Karpas-422 (cell line): Measurements from ENCODE around the gene PPP1R9B. TPM values are rescaled to one million over a fixed set of nuclear protein-coding genes. Genes with fewer than 3 reads are reported as not detected.

Experiments
- DNase-seq: peaks from one replicate; pipeline ENCODE4 v3.0.0-alpha.2; 2015
- H2AFZ ChIP-seq: fragments of 200-600 bp; sonication (generic); 2 replicates; pipeline ENCODE4 v1.6.1; 2014; ENCODE audit warnings: antibody characterized with exemption, low read length, mixed read lengths
- H3K27ac ChIP-seq: fragments of 200-600 bp; sonication (generic); 2 replicates; pipeline ENCODE4 v1.5.1; 2014; ENCODE audit warnings: mild to moderate bottlenecking, low read length, moderate library complexity
- H3K27me3 ChIP-seq: fragments of 200-600 bp; sonication (generic); 2 replicates; pipeline ENCODE4 v1.6.1; 2014; ENCODE audit warnings: low read length, mixed read lengths
- H3K36me3 ChIP-seq: fragments of 200-600 bp; sonication (generic); 2 replicates; pipeline ENCODE4 v1.6.1; 2014; ENCODE audit warnings: low read length, mixed read lengths; ENCODE audit not compliant: insufficient read depth
- H3K4me1 ChIP-seq: fragments of 200-600 bp; sonication (generic); 2 replicates; pipeline ENCODE4 v1.6.1; 2014; ENCODE audit warnings: mild to moderate bottlenecking, low read length, mixed read lengths
- H3K4me2 ChIP-seq: fragments of 200-600 bp; sonication (generic); 2 replicates; pipeline ENCODE4 v1.6.1; 2014; ENCODE audit warnings: low read length, low read depth, mild to moderate bottlenecking; ENCODE audit not compliant: poor library complexity, severe bottlenecking
- H3K4me3 ChIP-seq: fragments of 200-600 bp; sonication (generic); 2 replicates; pipeline ENCODE4 v1.5.1; 2014; ENCODE audit warnings: mild to moderate bottlenecking, antibody characterized with exemption, low read length, mixed read lengths
- H3K79me2 ChIP-seq: fragments of 200-600 bp; sonication (generic); 2 replicates; pipeline ENCODE4 v1.6.1; 2014; ENCODE audit warnings: mild to moderate bottlenecking, low read length, mixed read lengths
- H3K9ac ChIP-seq: fragments of 200-600 bp; sonication (generic); 2 replicates; pipeline ENCODE4 v1.6.0; 2014; ENCODE audit warnings: low read length
- H3K9me2 ChIP-seq: fragments of 200-600 bp; sonication (generic), shearing (Covaris generic); replicated peaks from 2 replicates; pipeline ENCODE4 v1.6.0; 2014; ENCODE audit warnings: mild to moderate bottlenecking, low read length, moderate library complexity; ENCODE audit not compliant: insufficient read depth
- H3K9me3 ChIP-seq: fragments of 300-700, 200-600 bp; sonication (generic); 2 replicates; pipeline ENCODE4 v1.6.1; 2014; ENCODE audit warnings: low read length, mixed read lengths
- H4K20me1 ChIP-seq: fragments of 200-600 bp; sonication (generic); 2 replicates; pipeline ENCODE4 v1.6.1; 2014; ENCODE audit warnings: mild to moderate bottlenecking, antibody characterized with exemption, low read length, low read depth; ENCODE audit not compliant: insufficient read depth
- total RNA-seq: library from RNA; depleted of rRNA; stranded (reverse); fragments of >200 nt; shearing (Covaris generic); gene quantifications from 2 replicates; pipeline ENCODE4 v1.2.3, GENCODE V29; 2014; ENCODE audit warnings: low replicate concordance

PPP1R9B gene
- total RNA-seq, 1 experiment from 2014 or later, result 41.0 TPM

- no peaks in the 10 kb centered on the region for H4K20me1 ChIP-seq
- no peaks in the 10 kb centered on the region for H3K27me3 ChIP-seq
- no peak for DNase-seq
- H3K79me2 ChIP-seq, result no peaks in the 10 kb centered on the region
- no peaks in the 10 kb centered on the region for H3K36me3 ChIP-seq
- no peak overlapping the region for H3K4me2 ChIP-seq
- H3K4me3 ChIP-seq, result no peak overlapping the region
- H2AFZ ChIP-seq, result no peak overlapping the region
- H3K9me3 ChIP-seq, result no peaks in the 10 kb centered on the region
- H3K27ac ChIP-seq, result no peak overlapping the region
- H3K9ac ChIP-seq, result no peak overlapping the region
- H3K9me2 ChIP-seq, result no peaks in the 10 kb centered on the region
- peaks cover 21% of the 10 kb centered on the region for H3K4me1 ChIP-seq
These were observed 53.0 kb downstream of the PPP1R9B start for GRCh38 chr17:50097455-50097854.

- no peak overlapping the region for H3K9ac ChIP-seq
These were observed 53.7 kb downstream of the PPP1R9B start for GRCh38 chr17:50096758-50097157.

GRCh38 chr17:50096092-50096491 is 54.4 kb downstream of the PPP1R9B start:
- peaks cover 10% of the 10 kb centered on the region for H3K4me1 ChIP-seq
- no peak overlapping the region for H3K27ac ChIP-seq
- H3K9me3 ChIP-seq, result no peaks in the 10 kb centered on the region
- H3K9me2 ChIP-seq, result no peaks in the 10 kb centered on the region
- H3K27me3 ChIP-seq, result no peaks in the 10 kb centered on the region
- H3K36me3 ChIP-seq, result no peaks in the 10 kb centered on the region
- 0 out of 2 replicates have a peak, but pooled peaks cover 3% of the 10 kb centered on the region for H4K20me1 ChIP-seq
- no peak overlapping the region for H2AFZ ChIP-seq
- H3K9ac ChIP-seq, result no peak overlapping the region
- no peak overlapping the region for H3K4me3 ChIP-seq
- H3K4me2 ChIP-seq, result no peak overlapping the region
- no peak for DNase-seq
- no peaks in the 10 kb centered on the region for H3K79me2 ChIP-seq

More at GRCh38 chr17:50096758-50097157, 53.7 kb downstream of the PPP1R9B start:
- no peaks in the 10 kb centered on the region for H3K36me3 ChIP-seq
- DNase-seq, result no peak
- H3K4me2 ChIP-seq, result no peak overlapping the region
- no peaks in the 10 kb centered on the region for H3K79me2 ChIP-seq
- H4K20me1 ChIP-seq, result 0 out of 2 replicates have a peak, but pooled peaks cover 3% of the 10 kb centered on the region
- H2AFZ ChIP-seq, result no peak overlapping the region
- no peaks in the 10 kb centered on the region for H3K27me3 ChIP-seq
- H3K4me1 ChIP-seq, result peaks cover 16% of the 10 kb centered on the region
- no peaks in the 10 kb centered on the region for H3K9me3 ChIP-seq
- H3K9me2 ChIP-seq, result no peaks in the 10 kb centered on the region
- no peak overlapping the region for H3K4me3 ChIP-seq
- no peak overlapping the region for H3K27ac ChIP-seq

GRCh38 chr17:50095626-50096037 is 54.8 kb downstream of the PPP1R9B start:
- Histone ChIP-seq H2AFZ (no peak overlapping the region), H3K36me3 (no peaks in the 10 kb centered on the region), H3K9me3 (no peaks in the 10 kb centered on the region), H4K20me1 (0 out of 2 replicates have a peak, but pooled peaks cover 3% of the 10 kb centered on the region), H3K9ac (no peak overlapping the region), H3K79me2 (no peaks in the 10 kb centered on the region), H3K4me1 (peaks cover 5% of the 10 kb centered on the region), H3K27me3 (no peaks in the 10 kb centered on the region), H3K4me2 (no peak overlapping the region), H3K27ac (no peak overlapping the region), H3K4me3 (no peak overlapping the region), H3K9me2 (no peaks in the 10 kb centered on the region)
- DNase-seq, result no peak

- Histone ChIP-seq H3K4me2 (no peak within 1 kb of the TSS), H3K79me2 (no peaks in the 10 kb centered on the region), H3K4me1 (peaks cover 4% of the 10 kb centered on the region), H3K9me2 (no peaks in the 10 kb centered on the region), H3K9ac (peak within 1 kb of the TSS; percentile 48; the same call in 1 of the 2 replicates), H4K20me1 (0 out of 2 replicates have a peak, but pooled peaks cover 3% of the 10 kb centered on the region), H3K4me3 (no peak within 1 kb of the TSS; the same call in 1 of the 2 replicates), H3K27me3 (no peaks in the 10 kb centered on the region), H3K27ac (no peak within 1 kb of the TSS), H2AFZ (no peak within 1 kb of the TSS), H3K36me3 (no peaks in the 10 kb centered on the region), H3K9me3 (no peaks in the 10 kb centered on the region)
- no peak for DNase-seq
These were observed 55.5 kb downstream of the PPP1R9B start, which contains the start of gene PDK2 for GRCh38 chr17:50094753-50095619. TSS of gene PDK2 (plus strand) at chr17:50095351. CDS start at chr17:50095436, 85 bp downstream.

GRCh38 chr17:50094243-50094752 is 56.2 kb downstream of the PPP1R9B start:
- Histone ChIP-seq H3K4me3 (no peak overlapping the region; the same call in 1 of the 2 replicates), H3K9ac (peak overlapping the region; percentile 48; the same call in 1 of the 2 replicates)
- DNase-seq, result peak; percentile 89

GRCh38 chr17:50093807-50094206 is 56.7 kb downstream of the PPP1R9B start:
- H3K27ac ChIP-seq, result no peak overlapping the region
- no peak overlapping the region for H3K4me3 ChIP-seq
- H3K4me2 ChIP-seq, result no peak overlapping the region

More at GRCh38 chr17:50094243-50094752, 56.2 kb downstream of the PPP1R9B start:
- Histone ChIP-seq H3K9me3 (no peaks in the 10 kb centered on the region), H2AFZ (no peak overlapping the region), H3K4me2 (no peak overlapping the region), H3K36me3 (no peaks in the 10 kb centered on the region), H3K27me3 (no peaks in the 10 kb centered on the region), H3K27ac (no peak overlapping the region), H3K9me2 (no peaks in the 10 kb centered on the region), H4K20me1 (0 out of 2 replicates have a peak, but pooled peaks cover 3% of the 10 kb centered on the region), H3K4me1 (peaks cover 4% of the 10 kb centered on the region), H3K79me2 (no peaks in the 10 kb centered on the region)

GRCh38 chr17:50093246-50093645 is 57.2 kb downstream of the PPP1R9B start:
- H3K27me3 ChIP-seq, result no peaks in the 10 kb centered on the region
- H2AFZ ChIP-seq, result no peak overlapping the region
- H3K9ac ChIP-seq, result no peak overlapping the region
- no peaks in the 10 kb centered on the region for H3K79me2 ChIP-seq
- no peak overlapping the region for H3K4me2 ChIP-seq
- H3K4me3 ChIP-seq, result no peak overlapping the region
- no peaks in the 10 kb centered on the region for H3K9me2 ChIP-seq
- H3K4me1 ChIP-seq, result peaks cover 4% of the 10 kb centered on the region
- H3K36me3 ChIP-seq, result no peaks in the 10 kb centered on the region
- DNase-seq, result no peak
- 0 out of 2 replicates have a peak, but pooled peaks cover 3% of the 10 kb centered on the region for H4K20me1 ChIP-seq
- no peaks in the 10 kb centered on the region for H3K9me3 ChIP-seq
- no peak overlapping the region for H3K27ac ChIP-seq

More at GRCh38 chr17:50093807-50094206, 56.7 kb downstream of the PPP1R9B start:
- Histone ChIP-seq H3K4me1 (peaks cover 4% of the 10 kb centered on the region), H4K20me1 (0 out of 2 replicates have a peak, but pooled peaks cover 3% of the 10 kb centered on the region), H3K79me2 (no peaks in the 10 kb centered on the region), H2AFZ (no peak overlapping the region), H3K9me3 (no peaks in the 10 kb centered on the region), H3K27me3 (no peaks in the 10 kb centered on the region), H3K9me2 (no peaks in the 10 kb centered on the region), H3K9ac (no peak overlapping the region), H3K36me3 (no peaks in the 10 kb centered on the region)
- no peak for DNase-seq
